MM.1S (cell line): ENCODE data around the gene GRK2.

Source experiments
- EZH2 ChIP-seq: fragments of 300-600 bp; sonication (generic); optimal IDR thresholded peaks from 2 replicates; pipeline ENCODE3; 2017; ENCODE audit warnings: low read depth, mild to moderate bottlenecking, antibody characterized with exemption, low read length, mixed read lengths
- EZH2phosphoT487 ChIP-seq: fragments of 300-600 bp; sonication (generic); IDR thresholded peaks from 2 replicates; pipeline ENCODE4 v1.6.1; 2018; ENCODE audit warnings: antibody characterized with exemption, low read length
- TF ChIP-seq, protein P1 (sequence below): fragments of 300-600 bp; sonication (generic); IDR thresholded peaks from 2 replicates; pipeline ENCODE4 v1.5.1; 2016; ENCODE audit warnings: antibody characterized with exemption, low read length, mixed read lengths

- TF ChIP-seq, protein P1, sequence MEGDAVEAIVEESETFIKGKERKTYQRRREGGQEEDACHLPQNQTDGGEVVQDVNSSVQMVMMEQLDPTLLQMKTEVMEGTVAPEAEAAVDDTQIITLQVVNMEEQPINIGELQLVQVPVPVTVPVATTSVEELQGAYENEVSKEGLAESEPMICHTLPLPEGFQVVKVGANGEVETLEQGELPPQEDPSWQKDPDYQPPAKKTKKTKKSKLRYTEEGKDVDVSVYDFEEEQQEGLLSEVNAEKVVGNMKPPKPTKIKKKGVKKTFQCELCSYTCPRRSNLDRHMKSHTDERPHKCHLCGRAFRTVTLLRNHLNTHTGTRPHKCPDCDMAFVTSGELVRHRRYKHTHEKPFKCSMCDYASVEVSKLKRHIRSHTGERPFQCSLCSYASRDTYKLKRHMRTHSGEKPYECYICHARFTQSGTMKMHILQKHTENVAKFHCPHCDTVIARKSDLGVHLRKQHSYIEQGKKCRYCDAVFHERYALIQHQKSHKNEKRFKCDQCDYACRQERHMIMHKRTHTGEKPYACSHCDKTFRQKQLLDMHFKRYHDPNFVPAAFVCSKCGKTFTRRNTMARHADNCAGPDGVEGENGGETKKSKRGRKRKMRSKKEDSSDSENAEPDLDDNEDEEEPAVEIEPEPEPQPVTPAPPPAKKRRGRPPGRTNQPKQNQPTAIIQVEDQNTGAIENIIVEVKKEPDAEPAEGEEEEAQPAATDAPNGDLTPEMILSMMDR: no peak
- TF ChIP-seq EZH2: no peak
- no peak for TF ChIP-seq EZH2phosphoT487
Observed at GRCh38 chr11:67313125-67313890, 47.0 kb downstream of the GRK2 start.
